ENCODE results near the gene FHIT.

Gene FHIT

DNA sequence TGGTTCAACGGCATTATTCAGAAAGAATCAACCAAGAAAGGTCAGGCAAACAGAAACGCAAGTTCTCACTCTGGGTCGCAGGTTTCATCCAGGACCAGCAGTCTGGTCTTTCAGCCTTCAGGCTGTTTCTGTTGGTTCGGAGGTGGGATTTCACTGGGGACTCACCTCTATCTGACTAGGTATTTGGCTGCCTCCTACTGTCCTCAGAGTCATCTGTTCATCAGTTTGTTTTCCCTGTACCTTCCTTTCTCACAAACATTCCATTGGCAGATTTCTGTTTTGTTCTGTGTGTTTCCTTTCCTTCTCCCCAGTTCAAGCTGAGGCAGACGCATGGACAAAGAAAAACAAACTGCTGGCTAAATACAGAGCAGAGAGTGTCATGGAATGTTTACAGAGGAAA, 1154.8 kb downstream of the FHIT start:
- no peak for DNase-seq (ENCODE audit: low read depth)

- DNase-seq (ENCODE audit: low read depth) = no peak
Observed at GRCh38 chr3:60095930-60096329, 1155.3 kb downstream of the FHIT start.

GRCh38 chr3:60095516-60095915, 1155.7 kb downstream of the FHIT start:
- DNase-seq (ENCODE audit: low read depth) = no peak

DNA sequence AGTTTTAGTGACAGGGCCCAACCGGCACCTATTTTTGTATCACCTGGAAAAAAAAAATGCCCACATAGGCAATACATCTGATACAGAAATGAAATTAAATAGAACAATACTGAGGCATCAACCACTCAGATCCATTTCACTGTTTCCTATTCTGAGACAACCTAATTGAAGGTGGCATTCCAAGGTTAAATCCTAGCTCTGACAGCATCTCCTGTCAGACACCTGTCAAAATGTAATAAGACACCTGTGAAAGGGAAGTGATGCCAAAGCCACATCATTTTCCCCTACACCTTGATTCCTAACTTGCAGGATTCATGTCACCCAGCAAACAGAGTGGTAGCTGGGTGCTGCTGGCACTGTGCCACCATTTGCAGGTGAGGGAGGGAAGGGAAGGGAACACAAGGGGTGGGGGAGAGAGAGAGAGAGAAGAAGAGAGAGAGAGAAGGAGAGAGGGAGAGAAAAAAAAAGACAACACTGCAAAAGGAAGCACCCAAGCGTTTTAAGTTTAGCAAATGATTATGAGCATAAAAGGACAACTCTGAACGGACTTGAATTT, 1156.8 kb downstream of the FHIT start:
- no peak for DNase-seq (ENCODE audit: low read depth)

DNA sequence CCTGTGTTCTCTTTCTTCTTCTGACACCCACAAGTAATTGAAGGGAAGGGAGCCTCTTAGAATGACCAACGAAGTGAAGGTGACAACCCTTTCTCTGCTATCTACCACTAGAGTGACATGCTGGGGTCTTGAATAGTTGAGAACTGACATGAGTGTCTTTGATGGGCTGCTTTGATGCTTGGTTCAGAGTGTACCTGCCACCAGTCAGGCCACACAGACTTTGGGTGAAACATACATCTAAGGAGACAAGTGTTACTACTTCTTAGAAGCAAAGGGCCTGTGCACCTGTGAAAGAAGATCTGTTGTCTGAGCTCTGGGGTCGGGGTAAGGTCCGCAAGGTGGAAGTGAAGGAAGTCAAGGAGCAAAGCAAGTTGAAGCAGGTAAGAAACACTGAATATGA, 1160.7 kb downstream of the FHIT start:
- DNase-seq (ENCODE audit: low read depth) = no peak

- peak; percentile 40 for DNase-seq (ENCODE audit: low read depth)
Observed at GRCh38 chr3:60086811-60087210, 1164.4 kb downstream of the FHIT start.

DNA sequence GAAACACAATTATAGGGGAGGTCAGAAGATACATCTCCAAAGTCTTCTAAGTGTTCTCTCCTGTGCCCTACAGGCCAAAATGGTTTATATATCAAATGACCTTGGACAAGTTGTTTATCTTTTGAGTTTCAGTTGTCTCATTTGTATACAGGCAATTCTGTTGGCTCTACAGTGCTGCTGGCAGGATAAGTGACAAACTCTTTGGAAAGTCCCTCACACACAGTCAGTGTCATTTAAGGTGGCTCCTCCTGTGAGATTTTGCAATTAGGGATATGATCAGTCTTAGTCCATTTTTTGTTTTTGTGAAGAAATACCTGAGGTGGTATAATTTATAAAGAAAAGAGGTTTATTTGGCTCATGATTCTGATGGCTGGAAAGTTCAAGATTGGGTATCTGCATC, 1165.6 kb downstream of the FHIT start:
- DNase-seq (ENCODE audit: low read depth) = no peak

DNA sequence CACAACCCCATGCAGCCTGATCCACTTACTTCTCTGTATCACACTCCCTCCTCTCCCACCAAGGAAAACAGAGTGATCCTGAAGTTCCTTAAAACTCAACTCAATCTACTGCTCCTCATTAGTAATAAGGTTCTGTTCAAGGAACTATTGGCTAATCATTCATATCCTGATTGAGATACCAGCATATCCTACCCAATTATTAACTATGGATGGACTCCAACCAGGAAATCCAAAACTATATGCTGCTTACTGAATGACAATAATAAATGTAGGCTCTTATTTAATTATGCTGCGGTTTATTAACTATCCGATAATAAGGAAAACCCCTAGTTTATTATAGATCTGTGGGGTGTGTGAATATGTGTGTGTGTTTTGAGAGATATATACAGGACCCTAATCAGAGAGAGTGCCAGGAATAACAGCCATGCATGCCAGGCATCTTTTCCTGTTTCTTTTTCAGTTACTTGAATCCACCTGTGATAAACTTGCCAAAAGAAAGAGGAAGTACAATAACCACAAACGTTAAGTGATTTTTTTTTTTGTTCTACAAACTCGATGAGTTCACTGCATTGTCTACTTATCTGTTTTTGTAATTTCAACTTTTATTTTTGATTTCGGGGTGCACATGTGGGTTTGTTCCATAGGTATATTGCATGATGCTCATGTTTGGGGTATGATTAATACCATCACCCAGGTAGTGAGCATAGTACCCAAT, 1169.7 kb downstream of the FHIT start:
- DNase-seq (ENCODE audit: low read depth) = no peak

GRCh38 chr3:60080648-60081047, 1170.6 kb downstream of the FHIT start:
- DNase-seq (ENCODE audit: low read depth) = no peak

DNA sequence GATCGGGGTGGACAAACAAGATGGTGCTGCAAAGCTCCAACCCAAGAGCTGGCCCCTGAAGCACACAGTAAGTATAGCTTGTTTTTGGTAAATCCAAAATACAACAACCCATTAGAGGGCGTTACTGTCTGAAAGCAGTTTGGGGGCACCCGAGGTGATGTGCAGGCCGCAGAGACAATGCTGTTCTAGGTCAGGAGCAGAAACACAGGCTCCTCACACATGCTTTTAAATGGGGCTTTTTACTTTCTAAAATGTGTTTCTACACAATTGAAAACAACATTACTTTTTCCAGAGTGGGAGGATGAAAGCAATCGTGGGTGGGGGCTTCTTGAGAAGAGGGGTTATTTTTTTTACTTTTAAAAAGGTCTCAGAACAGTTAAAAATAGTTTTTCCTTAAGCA, 1172.2 kb downstream of the FHIT start:
- DNase-seq (ENCODE audit: low read depth) = no peak

DNA sequence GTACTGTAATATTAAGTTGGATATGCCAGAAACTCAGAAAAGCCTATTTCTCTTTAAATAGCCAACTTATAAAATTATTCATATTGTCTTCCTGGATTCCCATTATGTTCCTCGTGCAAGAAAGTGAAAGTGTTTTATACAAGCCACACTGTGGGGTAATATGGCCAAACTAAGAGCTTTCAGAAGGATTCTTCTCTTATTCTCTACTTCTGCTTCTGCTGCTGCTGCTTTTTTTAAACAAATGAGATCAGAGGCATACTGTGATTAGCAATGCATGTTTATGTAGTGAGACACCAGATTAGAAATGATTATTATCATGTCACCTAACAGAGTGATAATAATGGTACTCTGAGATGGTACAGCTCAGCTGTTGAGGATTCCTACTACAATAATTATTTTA, 1174.9 kb downstream of the FHIT start:
- no peak for DNase-seq (ENCODE audit: low read depth)

DNA sequence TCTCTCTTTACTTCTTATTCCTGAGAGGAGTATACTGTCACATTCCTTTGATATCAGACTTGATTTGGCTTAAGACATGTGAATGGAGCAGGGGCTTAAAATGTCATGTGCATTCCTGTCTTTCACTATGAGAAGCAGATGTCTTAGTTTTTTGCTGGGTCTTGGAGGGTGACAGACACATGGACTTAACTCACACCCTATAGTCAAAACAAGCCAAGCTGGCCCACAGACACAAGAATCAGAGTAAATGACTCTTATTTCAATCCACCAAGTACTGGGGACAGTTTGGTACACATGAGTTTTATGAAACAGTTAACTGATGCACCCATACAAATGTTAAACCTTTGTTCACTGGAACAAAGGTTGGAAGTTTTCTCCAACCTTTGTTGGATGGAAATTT, 1177.3 kb downstream of the FHIT start:
- DNase-seq (ENCODE audit: low read depth) = no peak

DNA sequence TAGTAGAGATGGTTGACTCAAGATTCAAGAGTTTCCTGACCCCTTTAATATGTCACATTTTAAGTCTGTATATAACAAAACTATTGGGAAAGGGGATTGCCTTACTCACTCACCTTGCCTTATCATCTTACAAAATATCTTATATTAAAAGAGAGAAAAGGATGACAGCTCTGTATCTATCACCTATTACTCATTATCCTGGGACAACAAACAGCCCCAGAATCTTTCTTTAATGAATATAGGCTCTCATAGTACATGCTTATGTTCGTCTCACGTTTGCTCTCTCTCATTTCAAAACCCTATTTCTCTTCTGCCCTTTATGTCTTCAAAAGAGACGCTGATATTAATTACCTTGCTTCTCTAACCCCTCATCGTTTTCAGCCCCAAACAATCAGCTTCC, 1178.0 kb downstream of the FHIT start:
- DNase-seq (ENCODE audit: low read depth) = no peak

GRCh38 chr3:60070366-60070765, 1180.9 kb downstream of the FHIT start:
- DNase-seq (ENCODE audit: low read depth) = no peak

DNA sequence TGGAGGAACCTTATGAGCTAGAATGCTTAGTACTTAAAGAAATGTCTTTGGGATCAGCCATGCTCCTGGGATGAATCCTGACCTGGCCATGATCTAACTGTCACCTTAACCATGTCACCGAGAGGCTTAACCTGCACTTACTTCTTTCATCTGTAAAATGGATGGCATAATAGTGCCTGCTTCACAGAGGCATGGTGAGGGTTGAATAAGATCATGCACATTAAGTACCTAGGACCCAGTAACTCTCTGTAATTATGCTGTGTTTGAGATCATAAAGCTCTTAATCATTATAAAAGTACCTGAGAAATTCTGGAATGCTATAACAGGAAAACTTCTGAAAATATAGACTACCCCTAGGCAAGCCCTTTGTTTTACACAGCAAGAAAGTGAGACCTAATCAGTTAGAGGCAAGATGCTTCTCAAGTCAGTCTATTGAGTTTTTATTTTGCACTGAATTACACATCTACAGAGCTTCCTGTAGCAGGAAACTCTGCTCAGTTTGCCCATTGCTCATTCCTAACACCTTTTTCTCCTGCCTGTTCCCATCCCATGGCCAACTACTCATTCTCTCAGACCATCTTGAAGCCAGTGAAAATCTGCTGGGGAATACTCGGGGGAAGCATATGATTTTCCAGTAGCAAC, 1185.9 kb downstream of the FHIT start:
- no peak for DNase-seq (ENCODE audit: low read depth)

- DNase-seq (ENCODE audit: low read depth) = peak; percentile 47
Observed at GRCh38 chr3:60064210-60065178, 1186.8 kb downstream of the FHIT start.

DNA sequence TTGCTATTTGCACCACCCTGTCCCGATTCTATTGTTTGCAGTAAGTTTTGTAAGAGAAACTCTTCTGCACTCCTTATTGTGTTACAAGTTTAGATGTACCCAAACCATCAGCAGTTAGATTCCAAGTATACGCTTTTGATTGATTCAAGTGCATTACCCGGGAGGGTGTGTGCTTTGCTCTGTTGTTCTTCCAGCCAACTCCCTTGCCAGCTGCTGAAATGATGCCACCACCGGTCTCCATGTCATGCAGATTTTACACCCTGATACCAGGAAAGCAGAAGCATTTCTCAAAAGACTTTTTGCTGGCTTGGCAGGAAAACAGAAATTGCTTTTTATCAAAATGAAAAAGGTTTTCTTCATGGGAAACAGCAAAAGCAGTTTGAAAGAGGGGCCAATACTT, 1194.8 kb downstream of the FHIT start:
- no peak for DNase-seq (ENCODE audit: low read depth)

DNA sequence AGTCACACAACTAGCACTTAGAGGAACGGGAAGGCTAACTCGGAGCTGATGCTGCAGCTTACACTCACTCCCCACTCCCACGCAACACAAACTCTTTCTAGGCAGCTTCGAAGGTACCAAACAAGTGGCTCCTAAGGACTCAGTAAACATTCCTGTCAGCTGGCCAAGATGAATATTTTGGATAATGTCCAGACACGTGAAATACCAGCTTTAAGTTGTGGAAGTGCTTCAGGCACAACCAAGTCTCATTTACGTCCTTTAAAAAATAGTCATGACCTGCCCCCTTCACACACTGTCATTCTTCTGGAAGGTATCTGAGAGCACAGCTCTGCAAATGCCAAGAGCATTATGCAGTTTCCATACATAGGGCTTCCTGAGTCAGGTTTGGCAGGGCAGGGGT, 1195.5 kb downstream of the FHIT start:
- DNase-seq (ENCODE audit: low read depth) = peak; percentile 46

DNA sequence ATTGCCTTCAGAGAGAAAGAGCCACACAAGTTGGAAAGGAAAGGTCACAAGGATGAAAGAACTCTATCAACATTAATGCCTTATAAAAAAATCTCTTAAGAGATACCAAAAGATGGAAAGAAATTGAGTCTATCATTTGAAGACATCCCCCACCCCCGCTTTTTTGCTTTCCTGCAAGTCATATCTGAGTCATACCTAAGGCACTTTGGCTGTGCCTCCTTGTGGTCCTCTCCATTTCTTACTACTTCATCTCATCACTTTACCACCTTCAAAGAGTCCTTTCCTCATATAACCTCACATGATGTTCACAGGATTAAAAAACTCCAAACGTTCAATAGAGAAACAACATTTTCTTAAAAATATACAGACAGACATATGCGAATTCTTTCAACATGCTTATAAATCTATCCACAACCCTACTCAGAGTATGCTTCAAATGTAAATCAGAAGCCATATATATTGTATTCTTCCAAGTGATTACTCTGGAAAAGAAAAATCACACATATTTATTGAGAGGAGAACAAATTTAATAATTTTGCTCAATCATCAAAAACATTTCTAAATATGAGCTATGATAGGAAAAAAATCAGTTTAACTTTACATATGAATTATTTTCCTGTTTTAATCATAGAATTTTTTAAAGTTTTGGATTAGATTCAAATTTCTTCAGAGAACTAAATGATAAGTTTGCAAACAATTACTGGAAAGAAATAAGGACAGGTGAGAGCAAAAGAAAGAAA, 1197.6 kb downstream of the FHIT start:
- peak; percentile 34 for DNase-seq (ENCODE audit: low read depth)

DNA sequence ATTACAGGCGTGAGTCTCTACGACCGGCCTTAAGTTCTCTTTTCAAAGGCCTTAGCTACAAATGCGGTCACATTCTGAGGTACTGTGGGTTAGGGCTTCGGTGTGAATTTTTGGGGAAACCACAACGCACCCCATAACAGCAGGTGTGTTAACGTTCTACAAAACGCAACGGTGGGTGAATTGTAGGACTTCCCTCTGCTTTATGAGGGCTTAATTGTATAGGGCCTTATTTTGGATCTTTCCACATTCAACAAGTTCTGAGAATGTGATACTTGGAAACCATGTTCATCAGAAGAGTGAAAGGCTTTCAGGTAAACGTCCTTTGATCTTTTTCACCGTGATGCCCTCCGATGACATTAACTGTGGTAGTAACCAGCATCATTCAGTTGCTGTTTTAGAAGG, 1202.8 kb downstream of the FHIT start:
- no peak for DNase-seq (ENCODE audit: low read depth)

DNA sequence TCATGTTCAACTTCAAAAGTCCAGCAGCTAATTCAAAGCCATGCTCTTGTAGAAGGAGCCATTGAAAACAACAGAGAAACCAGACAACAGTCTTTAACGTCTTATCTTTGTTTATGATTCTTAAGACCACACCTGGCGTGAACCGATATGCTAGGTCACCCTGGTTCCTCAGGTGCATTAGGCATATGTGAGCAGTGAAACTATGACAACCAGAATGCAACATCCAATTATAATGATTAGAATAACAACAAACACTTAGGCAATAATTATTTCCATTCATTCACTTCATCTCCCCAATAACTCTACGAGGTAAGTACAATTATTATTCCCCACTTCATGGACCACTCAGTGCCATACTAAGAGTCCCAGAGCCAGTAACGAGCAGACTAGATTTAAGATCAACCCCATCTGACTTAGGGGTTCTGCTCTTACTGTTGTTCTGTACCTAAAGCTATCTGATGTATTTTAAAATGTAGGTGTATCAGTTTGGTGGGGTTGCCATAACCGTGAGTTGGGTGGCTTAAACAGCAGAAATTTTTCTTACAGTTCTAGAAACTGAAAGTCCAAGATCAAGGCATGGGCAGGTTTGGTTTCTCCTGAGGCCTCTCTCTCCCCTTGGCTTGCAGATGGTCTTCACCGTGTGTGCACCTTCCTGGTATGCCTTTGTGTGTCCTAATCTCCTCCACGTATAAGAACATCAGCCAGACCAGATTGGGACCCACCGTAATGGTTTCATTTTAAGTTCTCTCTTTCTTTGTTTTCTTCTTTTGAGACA, 1203.6 kb downstream of the FHIT start:
- no peak for DNase-seq (ENCODE audit: low read depth)

All from EH (cell line).